Measurements from ENCODE around the gene OSBPL1A.

OSBPL1A gene

GRCh38 chr18:24140697-24141096 is 256.9 kb downstream of the OSBPL1A start:
- H3K27me3 ChIP-seq (ENCODE audit: low read length): no peaks in the 10 kb centered on the region
- H2AFZ ChIP-seq (ENCODE audit: low read depth, low read length, severe bottlenecking): no peak overlapping the region
- H3K36me3 ChIP-seq (ENCODE audit: low read length): no peaks in the 10 kb centered on the region
- no peak for TF ChIP-seq CTCF (IDR thresholded peaks at IDR 0.05; ENCODE audit: insufficient read depth, low read length, poor library complexity, severe bottlenecking)
- TF ChIP-seq EZH2phosphoT487 (conservative IDR thresholded peaks at IDR 0.05; ENCODE audit: low read length): no peak
- no peaks in the 10 kb centered on the region for H3K9me3 ChIP-seq (ENCODE audit: insufficient read depth, low read length)
- no peak overlapping the region for H3K4me3 ChIP-seq (ENCODE audit: insufficient read depth, low read length, poor library complexity, severe bottlenecking)
- no peaks in the 10 kb centered on the region for H4K20me1 ChIP-seq (ENCODE audit: low read depth, low read length)
- no peaks in the 10 kb centered on the region for H3K9me2 ChIP-seq (replicated peaks; ENCODE audit: insufficient read depth, low read length)
- H3F3A ChIP-seq (ENCODE audit: insufficient read depth): no peaks in the 10 kb centered on the region
- no peak overlapping the region for H3K27ac ChIP-seq (ENCODE audit: low read depth, low read length)
- no peak overlapping the region for H3K4me2 ChIP-seq (ENCODE audit: low read depth, low read length, poor library complexity, severe bottlenecking)
- H3K79me2 ChIP-seq (ENCODE audit: insufficient read depth, low read length): no peaks in the 10 kb centered on the region
- no peak overlapping the region for H3K9ac ChIP-seq (ENCODE audit: low read length)

- H3K9me2 ChIP-seq (replicated peaks; ENCODE audit: insufficient read depth, low read length): no peaks in the 10 kb centered on the region
- no peak within 1 kb of the TSS for H3K4me2 ChIP-seq (ENCODE audit: low read depth, low read length, poor library complexity, severe bottlenecking)
- TF ChIP-seq CTCF (IDR thresholded peaks at IDR 0.05; ENCODE audit: insufficient read depth, low read length, poor library complexity, severe bottlenecking): no peak
- TF ChIP-seq EZH2phosphoT487 (conservative IDR thresholded peaks at IDR 0.05; ENCODE audit: low read length): no peak
- H4K20me1 ChIP-seq (ENCODE audit: low read depth, low read length): no peaks in the 10 kb centered on the region
- H3F3A ChIP-seq (ENCODE audit: insufficient read depth): no peaks in the 10 kb centered on the region
- no peak within 1 kb of the TSS for H3K9ac ChIP-seq (ENCODE audit: low read length)
- H3K27ac ChIP-seq (ENCODE audit: low read depth, low read length): no peak within 1 kb of the TSS
- H3K36me3 ChIP-seq (ENCODE audit: low read length): no peaks in the 10 kb centered on the region
- no peak within 1 kb of the TSS for H2AFZ ChIP-seq (ENCODE audit: low read depth, low read length, severe bottlenecking)
- no peak within 1 kb of the TSS for H3K4me3 ChIP-seq (ENCODE audit: insufficient read depth, low read length, poor library complexity, severe bottlenecking)
- H3K9me3 ChIP-seq (ENCODE audit: insufficient read depth, low read length): no peaks in the 10 kb centered on the region
- no peaks in the 10 kb centered on the region for H3K79me2 ChIP-seq (ENCODE audit: insufficient read depth, low read length)
- H3K27me3 ChIP-seq (ENCODE audit: low read length): no peaks in the 10 kb centered on the region
Observed at GRCh38 chr18:24138789-24139616, 258.6 kb downstream of the OSBPL1A start, which contains the start of gene CABYR. Gene CABYR, plus strand, starts transcription at chr18:24139062. Its CDS starts 4,053 bp downstream, at chr18:24143115.

GRCh38 chr18:24138409-24138788 is 259.2 kb downstream of the OSBPL1A start:
- Histone ChIP-seq H2AFZ (ENCODE audit: low read depth, low read length, severe bottlenecking) (no peak overlapping the region), H3K4me2 (ENCODE audit: low read depth, low read length, poor library complexity, severe bottlenecking) (no peak overlapping the region), H3F3A (ENCODE audit: insufficient read depth) (no peaks in the 10 kb centered on the region), H3K9me3 (ENCODE audit: insufficient read depth, low read length) (no peaks in the 10 kb centered on the region), H3K79me2 (ENCODE audit: insufficient read depth, low read length) (no peaks in the 10 kb centered on the region), H3K27ac (ENCODE audit: low read depth, low read length) (no peak overlapping the region), H3K27me3 (ENCODE audit: low read length) (no peaks in the 10 kb centered on the region), H3K36me3 (ENCODE audit: low read length) (no peaks in the 10 kb centered on the region), H3K9ac (ENCODE audit: low read length) (no peak overlapping the region), H4K20me1 (ENCODE audit: low read depth, low read length) (no peaks in the 10 kb centered on the region), H3K4me3 (ENCODE audit: insufficient read depth, low read length, poor library complexity, severe bottlenecking) (no peak overlapping the region), H3K9me2 (replicated peaks; ENCODE audit: insufficient read depth, low read length) (no peaks in the 10 kb centered on the region)
- TF ChIP-seq EZH2phosphoT487 (conservative IDR thresholded peaks at IDR 0.05; ENCODE audit: low read length) (no peak), CTCF (IDR thresholded peaks at IDR 0.05; ENCODE audit: insufficient read depth, low read length, poor library complexity, severe bottlenecking) (no peak)

Measured in SU-DHL-6 (cell line).